Activated naive CD8-positive, alpha-beta T cell treated with anti-CD3 and anti-CD28 coated beads, Interleukin-2, amount 50 U/mL, for 24 hours (primary cell): Measurements from ENCODE around the gene NEU4.

Experiments used
- ATAC-seq: fragments of 150-1000 bp; cut with Tn5 transposase; one replicate; pipeline ENCODE4 v1.10.0; 2021
- DNase-seq: peaks from one replicate; pipeline ENCODE4 v3.0.0; 2021
- H3K27ac Mint-ChIP-seq: one replicate; pipeline ENCODE4 v1.8.0; 2021; ENCODE audit warnings: mild to moderate bottlenecking, mixed read lengths
- H3K27me3 Mint-ChIP-seq: one replicate; pipeline ENCODE4 v1.8.0; 2021; ENCODE audit warnings: mixed read lengths
- H3K36me3 Mint-ChIP-seq: one replicate; pipeline ENCODE4 v1.8.0; 2021; ENCODE audit warnings: low read depth, mixed read lengths
- H3K4me1 Mint-ChIP-seq: one replicate; pipeline ENCODE4 v1.8.0; 2021; ENCODE audit warnings: mixed read lengths
- H3K4me3 Mint-ChIP-seq: one replicate; pipeline ENCODE4 v1.8.0; 2021; ENCODE audit warnings: mild to moderate bottlenecking, moderate library complexity, mixed read lengths
- H3K9me3 Mint-ChIP-seq: one replicate; pipeline ENCODE4 v1.8.0; 2021; ENCODE audit warnings: mixed read lengths

NEU4 gene

DNA sequence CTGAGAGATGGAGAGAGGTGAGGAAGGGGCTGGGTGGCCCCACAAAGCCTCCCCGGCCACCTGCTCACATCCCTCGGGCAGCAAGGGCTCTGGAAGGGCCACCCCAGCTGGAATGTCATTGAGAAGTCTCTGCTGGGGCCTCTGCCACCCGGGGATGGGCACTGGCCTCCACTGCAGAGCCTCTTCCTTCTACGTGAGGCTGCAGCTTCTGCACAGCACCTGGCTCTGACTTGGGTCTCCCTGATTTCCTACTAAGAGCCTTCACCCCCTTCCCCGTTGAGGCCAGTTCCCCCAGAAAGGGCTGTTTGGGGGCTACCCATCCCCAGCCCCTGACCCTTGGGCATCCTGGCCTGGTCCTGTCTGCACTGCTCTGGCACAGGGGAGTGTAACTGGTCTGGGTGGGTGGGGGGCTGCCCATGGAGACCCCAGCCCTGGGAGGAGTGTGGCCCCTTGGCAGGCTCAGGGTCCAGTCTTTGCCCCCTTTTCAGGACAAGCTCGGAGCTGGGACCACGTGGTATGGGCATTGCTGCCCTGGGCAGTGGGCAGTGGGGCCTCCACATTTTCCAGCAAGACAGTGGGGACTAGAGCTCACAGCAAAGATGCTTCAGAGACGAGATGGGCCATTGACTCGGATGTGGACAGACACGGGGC, 44.1 kb downstream of the NEU4 start:
- Mint-ChIP-seq H3K36me3 (peaks cover 17% of the 10 kb centered on the region), H3K4me3 (no peak overlapping the region)

GRCh38 chr2:241853651-241854341, 44.8 kb downstream of the NEU4 start:
- Mint-ChIP-seq H3K9me3 (no peaks in the 10 kb centered on the region), H3K4me1 (peaks cover 14% of the 10 kb centered on the region), H3K4me3 (no peak overlapping the region), H3K36me3 (peaks cover 15% of the 10 kb centered on the region), H3K27me3 (no peaks in the 10 kb centered on the region), H3K27ac (no peak overlapping the region)
- DNase-seq, result no peak
- ATAC-seq, result peak; percentile 3

More for the DNA sequence above, 44.1 kb downstream of the NEU4 start:
- Mint-ChIP-seq H3K27ac (no peak overlapping the region), H3K9me3 (no peaks in the 10 kb centered on the region), H3K27me3 (no peaks in the 10 kb centered on the region), H3K4me1 (peaks cover 12% of the 10 kb centered on the region)
- ATAC-seq (no peak), DNase-seq (no peak)

GRCh38 chr2:241854342-241855244, 45.6 kb downstream of the NEU4 start:
- peaks cover 16% of the 10 kb centered on the region for H3K4me1 Mint-ChIP-seq
- DNase-seq, result no peak
- H3K27ac Mint-ChIP-seq, result no peak overlapping the region
- H3K27me3 Mint-ChIP-seq, result no peaks in the 10 kb centered on the region
- H3K4me3 Mint-ChIP-seq, result no peak overlapping the region
- ATAC-seq, result no peak
- no peaks in the 10 kb centered on the region for H3K9me3 Mint-ChIP-seq
- H3K36me3 Mint-ChIP-seq, result peaks cover 14% of the 10 kb centered on the region

GRCh38 chr2:241855245-241855887, 46.4 kb downstream of the NEU4 start:
- ATAC-seq (no peak), DNase-seq (no peak)
- peak overlapping the region; percentile 87 for H3K4me3 Mint-ChIP-seq
- no peak overlapping the region for H3K27ac Mint-ChIP-seq
- peaks cover 22% of the 10 kb centered on the region for H3K4me1 Mint-ChIP-seq
- peaks cover 14% of the 10 kb centered on the region for H3K36me3 Mint-ChIP-seq
- H3K9me3 Mint-ChIP-seq, result no peaks in the 10 kb centered on the region
- H3K27me3 Mint-ChIP-seq, result no peaks in the 10 kb centered on the region

GRCh38 chr2:241855888-241856422, 47.0 kb downstream of the NEU4 start:
- DNase-seq (no peak), ATAC-seq (no peak)
- Mint-ChIP-seq H3K27ac (no peak overlapping the region), H3K27me3 (no peaks in the 10 kb centered on the region), H3K36me3 (peaks cover 14% of the 10 kb centered on the region), H3K9me3 (no peaks in the 10 kb centered on the region), H3K4me3 (peak overlapping the region; percentile 87), H3K4me1 (peaks cover 27% of the 10 kb centered on the region)

GRCh38 chr2:241857041-241857541, 48.1 kb downstream of the NEU4 start:
- Mint-ChIP-seq H3K4me1 (peaks cover 38% of the 10 kb centered on the region), H3K9me3 (no peaks in the 10 kb centered on the region), H3K4me3 (peak overlapping the region; percentile 87), H3K27ac (peak overlapping the region; percentile 49), H3K27me3 (peaks cover 7% of the 10 kb centered on the region), H3K36me3 (peaks cover 14% of the 10 kb centered on the region)
- ATAC-seq (no peak), DNase-seq (no peak)

GRCh38 chr2:241857572-241858121, 48.7 kb downstream of the NEU4 start:
- no peaks in the 10 kb centered on the region for H3K9me3 Mint-ChIP-seq
- DNase-seq (no peak), ATAC-seq (no peak)
- peaks cover 7% of the 10 kb centered on the region for H3K27me3 Mint-ChIP-seq
- H3K36me3 Mint-ChIP-seq, result peaks cover 12% of the 10 kb centered on the region
- peak overlapping the region; percentile 87 for H3K4me3 Mint-ChIP-seq
- peaks cover 44% of the 10 kb centered on the region for H3K4me1 Mint-ChIP-seq
- H3K27ac Mint-ChIP-seq, result peak overlapping the region; percentile 70

DNA sequence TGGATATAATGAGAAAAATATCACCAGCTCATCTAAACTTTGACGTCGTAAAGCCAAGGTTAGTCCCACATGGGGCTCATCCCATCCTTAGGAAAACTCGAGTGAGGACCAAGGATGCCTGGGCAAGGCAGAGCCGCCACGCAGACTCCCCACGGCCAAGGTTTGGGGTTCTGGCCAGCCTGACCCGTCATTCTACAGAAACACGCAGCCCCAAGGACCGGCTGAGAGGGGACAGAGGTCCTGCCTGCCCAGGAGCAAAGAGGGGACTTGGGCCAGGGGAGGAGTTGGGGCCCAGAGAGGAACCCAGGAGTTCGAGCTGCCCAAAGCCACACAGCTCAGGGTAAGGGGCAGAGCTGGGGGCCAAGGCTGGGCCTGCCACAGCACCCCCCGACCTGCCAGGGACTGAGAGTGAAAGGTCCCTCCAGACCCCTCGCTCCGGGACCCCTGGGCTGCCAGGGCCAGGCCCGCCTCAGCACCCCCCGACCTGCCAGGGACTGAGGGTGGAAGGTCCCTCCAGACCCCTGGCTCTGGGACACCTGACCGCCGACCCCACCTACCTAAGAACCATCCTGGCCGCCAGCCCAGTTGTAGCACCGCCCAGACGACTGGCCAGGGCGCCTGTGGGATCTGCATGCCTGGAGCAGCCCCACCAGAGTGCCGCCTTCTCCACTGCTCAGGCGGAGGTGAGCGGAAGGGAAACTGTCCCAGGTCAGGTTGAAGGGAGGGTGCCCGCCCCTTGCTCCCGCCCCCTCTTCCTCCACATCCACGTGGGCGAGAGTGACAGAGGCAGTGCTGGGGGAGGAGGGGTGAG, 49.4 kb downstream of the NEU4 start, which contains the start of gene PDCD1:
Gene PDCD1 (minus strand): TSS at position 689 of the 811 bp plus-strand sequence. CDS start 56 bp downstream, at position 633.
- peaks cover 14% of the 10 kb centered on the region for H3K36me3 Mint-ChIP-seq
- ATAC-seq (peak; percentile 38), DNase-seq (peak; percentile 77)
- peak within 1 kb of the TSS; percentile 94 for H3K27ac Mint-ChIP-seq
- H3K4me1 Mint-ChIP-seq, result peaks cover 51% of the 10 kb centered on the region
- H3K4me3 Mint-ChIP-seq, result peak within 1 kb of the TSS; percentile 87
- H3K27me3 Mint-ChIP-seq, result peaks cover 7% of the 10 kb centered on the region
- no peaks in the 10 kb centered on the region for H3K9me3 Mint-ChIP-seq

DNA sequence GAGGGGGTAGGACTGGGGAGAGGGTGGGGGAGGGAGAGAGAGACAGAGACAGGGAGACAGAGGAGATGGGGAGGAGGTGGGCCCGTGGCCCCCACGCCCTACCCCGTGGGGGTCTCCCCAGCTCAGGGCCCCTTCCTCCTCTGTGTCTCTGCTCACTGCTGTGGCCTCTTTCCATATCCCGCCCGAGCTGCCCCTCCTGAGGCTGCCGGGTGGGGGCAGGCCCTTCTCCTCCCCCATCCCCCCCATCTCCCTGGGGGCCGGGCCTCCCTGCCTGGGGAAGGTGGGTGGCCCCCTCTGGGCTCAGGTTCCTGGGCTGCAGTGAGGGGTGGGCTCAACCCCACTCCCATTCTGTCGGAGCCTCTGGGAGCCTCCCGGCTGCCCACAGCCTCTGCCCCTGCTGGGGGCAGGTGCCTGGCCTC, 50.0 kb downstream of the NEU4 start:
- Mint-ChIP-seq H3K4me1 (peaks cover 57% of the 10 kb centered on the region), H3K27me3 (peaks cover 8% of the 10 kb centered on the region), H3K27ac (peak overlapping the region; percentile 94), H3K36me3 (peaks cover 15% of the 10 kb centered on the region), H3K4me3 (peak overlapping the region; percentile 87), H3K9me3 (peaks cover 1% of the 10 kb centered on the region)
- ATAC-seq (peak; percentile 12), DNase-seq (no peak)

DNA sequence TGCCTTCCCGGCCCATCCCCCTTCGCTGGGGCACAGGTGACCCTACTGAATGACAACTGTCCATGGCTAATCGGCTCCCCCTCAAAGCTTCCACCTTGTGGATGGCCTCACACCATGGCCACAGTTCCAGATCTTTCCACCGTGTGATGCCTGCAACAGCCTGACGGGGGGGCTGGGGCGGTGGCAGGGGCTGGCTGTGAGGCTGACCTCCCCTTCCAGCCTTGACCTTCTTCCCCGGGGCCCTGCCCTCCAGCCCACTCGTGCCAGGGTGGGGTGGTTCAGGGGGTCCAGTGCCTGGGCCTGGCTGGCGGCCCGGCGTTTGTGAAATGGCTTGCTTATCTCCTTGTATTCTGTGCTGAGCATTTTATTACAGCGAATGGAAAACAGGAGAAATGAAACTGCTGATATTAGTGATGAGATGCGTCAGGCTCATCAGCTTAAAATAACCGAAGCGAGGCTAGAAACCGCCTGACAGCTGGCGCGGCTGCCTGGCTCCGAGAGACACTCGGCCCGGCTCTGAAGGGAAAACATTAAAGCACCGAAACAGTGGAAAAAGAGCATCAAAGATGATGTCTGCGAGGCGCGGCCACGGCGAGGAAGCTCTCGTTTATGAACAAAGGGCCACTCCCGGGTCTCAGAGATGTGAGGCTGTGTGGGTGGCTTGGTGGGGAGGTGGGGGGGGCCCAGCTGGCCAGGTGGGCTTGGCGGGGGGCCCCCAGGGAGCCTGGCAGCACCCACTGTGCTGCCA, 50.6 kb downstream of the NEU4 start:
- peak overlapping the region; percentile 94 for H3K27ac Mint-ChIP-seq
- H3K4me1 Mint-ChIP-seq, result peaks cover 63% of the 10 kb centered on the region
- peaks cover 17% of the 10 kb centered on the region for H3K36me3 Mint-ChIP-seq
- DNase-seq, result peak; percentile 82
- peak overlapping the region; percentile 87 for H3K4me3 Mint-ChIP-seq
- H3K27me3 Mint-ChIP-seq, result peaks cover 14% of the 10 kb centered on the region
- H3K9me3 Mint-ChIP-seq, result peaks cover 7% of the 10 kb centered on the region
- ATAC-seq, result peak; percentile 70

DNA sequence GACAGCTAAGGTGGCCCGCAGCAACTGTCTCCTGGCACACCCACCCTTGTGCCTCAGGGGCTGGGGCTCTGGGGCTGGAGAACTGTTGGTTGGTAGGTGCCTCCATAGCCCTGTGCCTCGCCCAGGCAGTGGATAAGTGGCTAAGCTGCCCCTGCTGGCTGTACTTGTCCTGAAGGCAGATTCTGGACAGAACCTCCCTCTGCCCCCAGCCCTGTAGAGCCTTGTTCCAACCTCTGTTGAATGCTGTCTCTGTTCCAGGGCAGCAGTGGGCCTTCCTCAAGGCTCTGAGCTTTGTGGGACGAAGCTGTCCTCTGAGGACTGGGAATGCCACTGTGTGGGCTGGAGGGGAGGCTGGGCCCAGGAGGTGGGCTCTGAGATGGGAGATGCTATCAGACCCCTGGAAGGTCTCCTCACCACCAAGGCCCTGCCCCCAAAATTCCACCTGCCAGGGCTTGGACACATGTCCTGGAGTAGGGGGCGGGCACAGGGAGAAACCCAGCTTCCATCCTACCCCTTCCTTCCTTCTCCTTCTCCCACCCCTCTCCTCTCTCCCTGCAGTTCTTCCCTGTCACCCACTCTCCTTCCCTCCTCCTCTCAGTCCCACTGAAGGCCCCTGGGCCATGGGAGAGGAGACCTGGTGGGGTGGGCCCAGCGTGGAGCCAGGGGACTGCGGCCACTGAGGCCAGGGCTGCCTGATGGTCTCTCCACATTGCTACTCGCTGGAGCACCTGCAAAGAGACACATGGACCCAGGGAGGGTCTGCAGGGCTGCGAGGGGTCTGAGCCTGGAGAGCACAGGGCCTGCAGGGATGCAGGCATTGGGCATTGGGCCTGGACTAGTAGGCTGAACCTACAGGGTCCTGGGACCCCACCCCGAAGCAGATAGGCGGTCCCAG, 51.4 kb downstream of the NEU4 start:
- Mint-ChIP-seq H3K27me3 (peaks cover 20% of the 10 kb centered on the region), H3K36me3 (peaks cover 17% of the 10 kb centered on the region), H3K9me3 (peaks cover 13% of the 10 kb centered on the region), H3K4me3 (no peak overlapping the region), H3K4me1 (peaks cover 72% of the 10 kb centered on the region), H3K27ac (peak overlapping the region; percentile 94)
- DNase-seq, result no peak
- peak; percentile 41 for ATAC-seq

DNA sequence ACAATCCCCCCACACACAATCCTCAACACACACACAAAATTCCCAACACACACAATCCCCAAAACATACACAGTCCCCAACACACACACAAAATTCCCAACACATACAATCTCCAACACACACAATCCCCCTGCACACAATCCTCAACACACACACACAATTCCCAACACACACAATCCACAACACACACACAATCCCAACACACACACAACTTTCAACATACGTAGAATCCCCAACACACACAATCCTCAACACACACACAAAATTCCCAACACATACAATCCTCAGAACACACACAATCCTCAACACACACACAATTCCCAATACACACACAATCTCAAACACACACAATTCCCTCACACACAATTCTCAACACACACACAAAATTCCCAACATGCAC, 52.3 kb downstream of the NEU4 start:
- Mint-ChIP-seq H3K27ac (peak overlapping the region; percentile 94), H3K4me3 (peak overlapping the region; percentile 22), H3K36me3 (peaks cover 13% of the 10 kb centered on the region), H3K4me1 (peaks cover 72% of the 10 kb centered on the region), H3K27me3 (peaks cover 25% of the 10 kb centered on the region), H3K9me3 (peaks cover 13% of the 10 kb centered on the region)
- no peak for ATAC-seq
- DNase-seq, result no peak
